GM21423 (cell line): Measurements from ENCODE around the gene PAX2.
A peak's percentile ranks its signal among the peaks of the same experiment; 100 is the strongest.

ENCODE experiments used
- ATAC-seq: cut with Tn5 transposase; IDR thresholded peaks from one replicate; pipeline ENCODE4 v1.9.1; 2021; ENCODE audit warnings: mild to moderate bottlenecking, moderate library complexity; ENCODE audit not compliant: unreplicated experiment

The PAX2 gene

GRCh38 chr10:100723770-100724530 is 21.4 kb upstream of the PAX2 start:
- no peak for ATAC-seq

DNA sequence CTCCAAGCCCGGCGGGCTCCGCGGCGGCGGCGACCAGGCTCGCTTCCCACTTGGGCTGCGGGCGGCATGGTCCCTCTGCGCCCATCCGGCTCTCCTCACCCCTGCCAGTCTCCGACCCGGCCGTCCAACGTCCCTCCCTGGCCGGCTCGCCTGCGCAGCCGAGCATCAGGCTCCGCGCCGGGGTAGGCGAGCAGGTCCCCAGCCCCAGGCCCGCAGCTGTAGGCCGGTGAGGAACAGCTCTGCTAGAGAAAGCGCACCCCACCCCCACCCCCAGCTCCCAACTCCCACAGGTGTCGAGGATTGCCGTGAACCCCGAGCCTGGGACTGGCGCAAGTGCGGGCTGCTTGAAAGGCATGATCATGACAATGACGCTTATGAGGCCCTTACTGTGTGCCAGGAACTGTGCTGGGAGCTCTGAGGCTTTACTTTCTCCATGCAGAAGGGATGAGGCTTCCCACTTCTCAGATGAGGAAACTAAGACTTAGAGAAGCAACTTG is 20.8 kb upstream of the PAX2 start:
- no peak for ATAC-seq

DNA sequence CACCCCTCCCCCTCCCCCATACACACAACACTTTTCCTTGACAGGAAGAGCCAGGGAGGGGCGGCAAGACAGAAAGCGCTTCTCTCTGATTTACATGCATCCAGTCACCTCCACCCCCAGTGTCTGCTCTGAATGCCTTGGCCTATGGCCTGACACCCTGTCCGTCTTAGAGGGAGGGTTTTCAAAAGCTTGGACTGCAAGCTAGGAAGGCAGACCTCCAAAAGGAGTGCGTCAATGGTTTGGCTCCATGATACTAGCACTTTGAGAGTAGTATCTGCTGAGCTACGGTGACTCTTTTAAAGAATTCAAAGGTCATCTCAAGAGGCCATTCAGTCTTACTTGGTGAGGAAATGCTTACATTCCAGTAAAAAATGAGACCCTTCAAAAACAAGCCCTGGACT is 20.3 kb upstream of the PAX2 start:
- no peak for ATAC-seq

DNA sequence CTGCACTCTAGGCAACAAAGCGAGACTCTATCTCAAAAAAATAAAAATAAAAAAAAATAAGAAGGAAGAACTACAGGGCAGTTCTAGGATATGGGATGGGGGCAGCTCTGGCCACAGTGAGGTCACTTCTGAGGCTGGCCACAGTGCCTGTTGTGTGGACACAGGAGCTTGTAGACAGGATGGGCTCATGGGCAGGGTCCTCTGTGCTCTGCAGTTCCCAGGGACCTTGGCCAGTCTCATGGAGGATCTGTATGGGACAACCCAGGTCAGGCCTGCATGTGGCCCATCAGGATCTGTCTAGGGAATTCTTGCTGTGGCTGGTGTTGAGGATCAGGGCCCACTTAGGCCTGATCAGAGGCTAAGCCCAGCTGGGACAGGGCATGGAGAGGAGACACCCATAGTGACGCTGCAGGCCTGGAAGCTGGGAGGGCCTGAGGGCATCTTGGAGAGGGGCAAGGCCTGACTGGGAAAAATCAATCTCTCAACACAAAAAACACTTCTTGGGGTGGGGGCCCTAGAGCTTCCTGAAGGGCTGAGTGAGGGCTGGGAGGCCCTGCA is 19.4 kb upstream of the PAX2 start:
- no peak for ATAC-seq

GRCh38 chr10:100727808-100728207 is 17.6 kb upstream of the PAX2 start:
- no peak for ATAC-seq

- ATAC-seq = no peak
Measured at GRCh38 chr10:100728928-100729861, 16.2 kb upstream of the PAX2 start.

- ATAC-seq = no peak
Measured at GRCh38 chr10:100729862-100730724, 15.3 kb upstream of the PAX2 start.

DNA sequence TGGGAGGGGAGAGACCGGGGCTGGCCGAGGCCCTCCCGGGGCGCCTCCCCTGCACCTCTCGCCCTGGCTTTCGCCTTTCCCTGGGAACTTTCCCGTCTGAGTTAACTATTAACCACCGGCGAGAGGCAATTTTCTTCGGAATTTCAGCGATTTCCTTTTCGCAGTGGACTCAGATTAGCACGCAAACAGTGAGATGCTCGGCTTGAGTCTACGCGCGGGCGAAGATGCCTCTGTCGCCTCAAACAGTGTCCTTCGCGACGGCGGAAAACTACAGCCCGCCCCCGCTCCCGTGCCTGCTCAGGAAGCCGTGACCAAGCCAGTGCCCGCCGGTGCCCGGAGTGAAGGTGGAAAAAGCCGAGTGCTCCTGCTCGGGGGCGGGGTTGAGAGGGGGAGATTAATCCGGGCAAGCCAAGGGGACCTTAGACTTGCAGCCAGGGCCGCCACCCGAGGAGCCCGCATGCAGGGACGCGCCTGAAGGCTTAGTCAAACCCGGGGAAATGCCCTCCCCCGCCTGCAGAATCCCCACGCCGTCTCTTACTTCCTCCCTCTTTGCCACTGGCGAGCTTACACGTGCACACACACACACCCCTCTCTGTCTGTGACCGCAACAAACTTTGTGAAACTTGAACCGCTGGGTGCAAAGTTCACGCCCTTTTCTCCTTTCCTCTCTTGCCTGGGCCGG is 14.5 kb upstream of the PAX2 start:
- ATAC-seq = peak; percentile 79

GRCh38 chr10:100731407-100732240 is 13.8 kb upstream of the PAX2 start:
- no peak for ATAC-seq

GRCh38 chr10:100732241-100732596 is 13.2 kb upstream of the PAX2 start:
- ATAC-seq = no peak

DNA sequence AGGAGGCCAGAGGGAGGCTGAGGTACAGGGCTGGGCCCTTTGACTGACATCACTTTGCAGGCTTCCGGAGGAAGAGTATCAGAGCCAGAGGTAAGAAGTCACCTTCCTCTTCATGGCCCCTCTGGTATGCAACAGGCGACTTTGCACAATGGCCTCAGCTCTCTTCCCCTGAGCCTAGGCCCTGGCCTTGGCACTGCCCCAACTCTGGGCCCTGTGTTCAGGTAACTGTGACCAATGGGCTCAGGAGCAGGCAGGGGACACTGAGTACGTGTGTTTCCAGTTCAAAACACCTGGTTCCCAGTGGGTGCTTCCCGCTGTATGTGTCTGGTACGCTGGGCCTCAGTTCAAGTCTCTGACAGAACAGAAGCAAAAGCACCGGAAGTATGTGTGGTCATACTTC is 12.1 kb upstream of the PAX2 start:
- no peak for ATAC-seq

DNA sequence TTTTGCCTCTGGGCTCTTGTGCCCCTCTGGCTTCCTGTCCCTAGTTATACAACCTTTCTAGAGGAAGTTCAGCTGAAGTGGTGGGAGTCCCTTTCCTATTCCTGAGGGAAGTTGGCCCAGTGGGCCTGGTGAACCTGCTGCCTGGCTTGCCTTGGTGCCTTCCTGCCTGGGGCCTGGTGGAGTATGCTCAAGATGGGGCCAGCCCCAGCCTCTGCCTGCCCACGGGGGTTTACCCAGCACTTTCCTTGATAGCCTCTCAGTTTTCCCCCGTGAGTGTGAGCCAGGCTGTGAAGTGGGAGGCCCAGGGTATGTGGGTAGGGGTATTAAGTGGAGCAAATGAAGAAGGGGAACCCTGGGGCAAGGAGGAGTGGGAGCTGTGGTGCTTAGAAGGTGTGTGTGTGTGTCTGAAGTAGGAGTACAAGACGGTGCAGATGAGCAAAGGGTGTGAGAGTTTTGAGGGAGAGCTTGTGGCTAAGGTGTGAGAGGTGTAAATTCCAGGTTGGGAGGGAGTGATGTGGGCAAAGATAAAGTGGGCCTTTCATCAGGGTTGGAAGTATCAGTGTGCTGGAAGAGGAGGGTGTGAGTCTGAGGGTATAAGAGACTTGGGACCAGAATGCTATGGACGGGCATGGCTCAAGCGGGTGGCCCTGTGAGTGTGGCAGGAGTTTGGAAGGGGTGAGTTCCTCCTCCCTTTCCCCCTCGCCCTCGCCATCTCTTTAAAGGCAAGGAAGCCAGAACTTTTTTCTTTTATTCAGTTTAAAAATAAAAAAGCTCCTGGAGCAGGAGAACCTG is 10.9 kb upstream of the PAX2 start:
- ATAC-seq = no peak

GRCh38 chr10:100735087-100735336 is 10.4 kb upstream of the PAX2 start:
- no peak for ATAC-seq

DNA sequence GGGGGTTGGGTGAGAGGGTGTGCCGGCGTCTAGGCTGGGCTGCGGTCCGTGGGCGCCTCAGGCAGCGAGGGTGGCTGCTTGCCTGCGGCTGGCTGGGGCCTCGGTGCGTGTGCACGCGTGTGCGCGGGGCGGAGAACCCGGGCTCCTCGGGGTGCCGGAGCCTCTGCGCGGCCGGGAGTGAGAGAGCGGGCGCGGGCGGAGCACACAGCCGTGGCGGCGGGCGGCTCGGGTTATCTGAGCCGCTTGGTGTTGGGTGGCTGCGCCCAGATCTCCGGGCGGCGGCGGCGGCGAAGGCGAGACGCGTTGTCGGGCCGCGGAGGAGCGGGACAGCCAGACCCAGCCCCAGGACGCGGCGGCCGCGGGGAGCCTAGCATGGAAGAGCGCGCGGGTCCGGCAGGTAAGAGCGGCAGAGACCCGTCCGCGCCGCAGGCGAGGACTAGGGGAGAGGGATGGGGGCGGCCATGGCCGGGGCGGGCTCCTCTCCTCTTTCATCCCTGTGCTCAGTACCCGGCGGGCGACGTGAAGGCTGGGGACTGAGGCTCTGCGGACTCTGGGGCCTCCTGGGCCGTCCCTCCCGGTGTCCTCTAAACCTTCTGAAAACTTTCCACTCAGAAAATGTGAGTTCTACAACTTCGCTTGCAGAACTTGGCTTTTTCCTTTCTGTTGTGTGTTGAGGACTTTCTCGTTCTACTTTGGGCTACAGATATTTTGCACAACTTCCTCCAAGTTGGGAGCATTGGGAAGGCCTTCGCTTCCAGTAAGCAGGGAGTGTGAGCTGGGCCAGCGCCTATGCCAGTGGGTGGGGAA is 9.8 kb upstream of the PAX2 start:
- no peak for ATAC-seq

DNA sequence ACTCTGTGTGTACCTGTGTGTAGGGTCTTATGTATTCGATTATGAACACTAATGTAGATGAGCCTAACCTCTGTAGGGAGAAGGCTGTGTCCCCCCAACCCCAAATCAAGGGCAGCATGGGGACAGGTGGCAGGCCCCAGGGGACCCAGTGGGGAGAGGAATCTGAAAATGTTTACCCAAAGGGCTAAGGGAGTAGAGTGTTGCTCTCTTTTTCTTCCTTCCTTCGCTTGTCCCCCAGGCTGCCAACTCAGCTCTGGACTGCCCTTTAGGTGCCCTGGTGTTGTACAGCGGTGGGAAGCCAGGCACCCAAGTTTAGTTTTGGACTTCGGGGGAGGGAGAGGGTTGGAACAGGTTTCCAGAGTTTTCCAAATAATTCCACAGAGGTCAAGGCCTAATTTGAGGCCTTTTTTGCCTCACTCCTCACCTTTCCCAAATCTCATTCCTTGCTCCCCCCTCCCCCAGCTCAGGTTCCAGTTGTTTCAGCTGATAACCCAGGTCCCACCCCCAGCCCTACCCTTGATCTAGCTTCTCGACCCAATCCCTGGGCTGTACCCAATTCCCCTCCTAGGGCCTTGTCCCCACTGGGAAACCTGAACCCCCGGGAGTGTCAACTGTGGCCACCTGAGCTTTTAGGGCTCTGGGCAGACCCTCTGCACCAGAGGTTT is 9.1 kb upstream of the PAX2 start:
- no peak for ATAC-seq

- ATAC-seq = no peak
Measured at GRCh38 chr10:100736809-100737354, 8.5 kb upstream of the PAX2 start.
